IMR-90 (cell line): ENCODE data around the gene GPR158. TPM values are rescaled to one million over a fixed set of nuclear protein-coding genes. Genes with fewer than 3 reads are reported as not detected.

Source experiments
- ATAC-seq: fragments of 200-7000 bp; cut with Tn5 transposase; 2 replicates; pipeline ENCODE4 v1.9.1; 2020; ENCODE audit warnings: low read depth, mild to moderate bottlenecking, moderate library complexity
- BruUV-seq: library from RNA; stranded (reverse); fragments of 400-500 nt; replicated peaks from 2 replicates; lab custom pipeline; 2021; lab: Mats Ljungman, UMichigan
- CTCF ChIA-PET: fragments of 300-600 bp; formaldehyde crosslinking; extraction: SDS; loops from one replicate; lab custom pipeline; 2021; ENCODE audit warnings: antibody characterized with exemption; lab: Yijun Ruan, JAX
- POLR2A ChIA-PET: fragments of 300-600 bp; sonication (Branson Sonifier 250); formaldehyde crosslinking; loops from one replicate; lab custom pipeline; 2022; ENCODE audit warnings: antibody characterized with exemption; ENCODE audit not compliant: unreplicated experiment; lab: Charles Lee
- DNase-seq: peaks from one replicate; pipeline ENCODE4 v3.0.0; 2013
- H2AFZ ChIP-seq: replicated peaks from 2 replicates; pipeline ENCODE3; 2013; ENCODE audit warnings: low read length, mild to moderate bottlenecking; ENCODE audit not compliant: poor library complexity
- H2AK5ac ChIP-seq: 2 replicates; pipeline ENCODE4 v1.6.1; 2013; ENCODE audit warnings: low read depth, low read length, inconsistent platforms
- H2AK9ac ChIP-seq: replicated peaks from 2 replicates; pipeline ENCODE3; 2013; ENCODE audit warnings: mild to moderate bottlenecking, low read depth, low read length, moderate library complexity; ENCODE audit not compliant: poor library complexity
- H2BK120ac ChIP-seq: 2 replicates; pipeline ENCODE4 v1.6.1; 2013; ENCODE audit warnings: low read depth, low read length, inconsistent platforms
- H2BK15ac ChIP-seq: 3 replicates; pipeline ENCODE4 v1.6.1; 2013; ENCODE audit warnings: low read depth, low read length, inconsistent platforms
- H2BK20ac ChIP-seq: 2 replicates; pipeline ENCODE4 v1.6.1; 2013; ENCODE audit warnings: low read depth, mild to moderate bottlenecking, inconsistent platforms, low read length, moderate library complexity
- H2BK5ac ChIP-seq: 2 replicates; pipeline ENCODE4 v1.6.1; 2013; ENCODE audit warnings: mild to moderate bottlenecking, low read depth, low read length, inconsistent platforms; ENCODE audit not compliant: poor library complexity, severe bottlenecking
- H3K14ac ChIP-seq: replicated peaks from 2 replicates; pipeline ENCODE4 v1.6.1; 2013; ENCODE audit warnings: low read depth, low read length, inconsistent platforms
- H3K18ac ChIP-seq: 2 replicates; pipeline ENCODE4 v1.6.1; 2013; ENCODE audit warnings: low read depth, low read length, control low read depth
- H3K23ac ChIP-seq: 2 replicates; pipeline ENCODE4 v1.6.1; 2013; ENCODE audit warnings: low read depth, low read length, inconsistent platforms
- H3K27ac ChIP-seq: 2 replicates; pipeline ENCODE4 v1.5.1; 2013; ENCODE audit warnings: mild to moderate bottlenecking, control low read depth, low read length; ENCODE audit not compliant: insufficient read depth
- H3K27me3 ChIP-seq: 2 replicates; pipeline ENCODE4 v1.6.1; 2013; ENCODE audit warnings: low read length; ENCODE audit not compliant: control insufficient read depth, insufficient read depth
- H3K36me3 ChIP-seq: 2 replicates; pipeline ENCODE4 v1.6.1; 2013; ENCODE audit warnings: low read length, mixed read lengths; ENCODE audit not compliant: control insufficient read depth, insufficient read depth
- H3K4ac ChIP-seq: 2 replicates; pipeline ENCODE4 v1.6.1; 2013; ENCODE audit warnings: low read depth, low read length, inconsistent platforms
- H3K4me1 ChIP-seq: 2 replicates; pipeline ENCODE4 v1.6.1; 2013; ENCODE audit warnings: low read length, mixed read lengths; ENCODE audit not compliant: control insufficient read depth, insufficient read depth
- H3K4me2 ChIP-seq: 2 replicates; pipeline ENCODE4 v1.6.1; 2013; ENCODE audit warnings: low read depth, mild to moderate bottlenecking, control low read depth, low read length, moderate library complexity
- H3K4me3 ChIP-seq: 2 replicates; pipeline ENCODE4 v1.5.1; 2013; ENCODE audit warnings: low read depth, mild to moderate bottlenecking, control low read depth, low read length, moderate library complexity; ENCODE audit not compliant: insufficient read depth
- H3K56ac ChIP-seq: 2 replicates; pipeline ENCODE4 v1.6.1; 2013; ENCODE audit warnings: low read length, inconsistent platforms; ENCODE audit not compliant: insufficient read depth; ENCODE audit errors: extremely low read depth
- H3K79me1 ChIP-seq, 2 experiments: 2 replicates each; pipeline ENCODE4 v1.6.1; 2013; ENCODE audit warnings: low read length in 2 of 2, inconsistent platforms in 1 of 2, low read depth in 1 of 2
- H3K9ac ChIP-seq: 2 replicates; pipeline ENCODE4 v1.6.1; 2013; ENCODE audit warnings: low read depth, low read length, control low read depth
- H3K9me1 ChIP-seq: 2 replicates; pipeline ENCODE4 v1.6.1; 2013; ENCODE audit warnings: low read length, inconsistent platforms; ENCODE audit not compliant: insufficient read depth
- H3K9me3 ChIP-seq: 2 replicates; pipeline ENCODE4 v1.6.1; 2013; ENCODE audit warnings: low read length; ENCODE audit not compliant: control insufficient read depth, insufficient read depth
- H4K20me1 ChIP-seq: 2 replicates; pipeline ENCODE4 v1.6.1; 2013; ENCODE audit warnings: low read length, inconsistent platforms; ENCODE audit not compliant: insufficient read depth
- H4K5ac ChIP-seq: 2 replicates; pipeline ENCODE4 v1.6.1; 2013; ENCODE audit warnings: mild to moderate bottlenecking, low read depth, low read length, control low read depth
- H4K8ac ChIP-seq, 2 experiments: 2 replicates each; pipeline ENCODE4 v1.6.1; 2013; ENCODE audit warnings: low read depth in 2 of 2, low read length in 2 of 2, control low read depth in 1 of 2, inconsistent platforms in 1 of 2
- H4K91ac ChIP-seq: 2 replicates; pipeline ENCODE4 v1.6.1; 2013; ENCODE audit warnings: low read depth, low read length, inconsistent platforms; ENCODE audit not compliant: insufficient read depth
- MXI1 ChIP-seq: IDR thresholded peaks from 2 replicates; pipeline ENCODE4 v1.6.1; 2012; ENCODE audit warnings: low read depth, mild to moderate bottlenecking, low read length, moderate library complexity, borderline replicate concordance
- whole genome bisulfite sequencing, 2 experiments: methylation state at CpG; one replicate each; pipeline versions ENCODE4 v1.1.5 to v1.1.7; 2013; ENCODE audit warnings: missing lambda C conversion rate in 2 of 2; ENCODE audit not compliant: insufficient read length in 1 of 2; ENCODE audit errors: extremely low coverage in 2 of 2; 5-methylcytosine and 5-hydroxymethylcytosine counted together
- dilution Hi-C: fragments of 300-500 bp; cut with HindIII; formaldehyde crosslinking; loops from one replicate; pipeline ENCODE4 v1.14.3; 2018; ENCODE audit warnings: low sequenced_read_pairs; ENCODE audit not compliant: unreplicated experiment
- in situ Hi-C: fragments of 300-500 bp; cut with MboI; formaldehyde crosslinking; loops from 3 replicates; pipeline ENCODE4 v1.14.3; 2019; ENCODE audit warnings: low sequenced_read_pairs, inconsistent platforms, mixed read lengths
- intact Hi-C: fragments of 100-400 bp; cut with micrococcal nuclease; formaldehyde crosslinking; loops from 2 replicates; pipeline ENCODE4 v1.10.0; 2022
- polyA plus RNA-seq, 3 experiments: library from polyadenylated mRNA; depleted of rRNA; stranded (reverse); fragments of >200 nt; gene quantifications; 2 replicates each; pipeline ENCODE4 v1.2.3, GENCODE V29; 2012; ENCODE audit warnings: low replicate concordance in 1 of 3
- total RNA-seq: library from RNA; depleted of rRNA; stranded (reverse); fragments of >200 nt; gene quantifications from 2 replicates; pipeline ENCODE4 v1.2.3, GENCODE V29; 2012

Gene GPR158
- total and polyA plus RNA-seq, 2 of the 4 experiments (the other 2 are of a cell fraction): not detected

DNA sequence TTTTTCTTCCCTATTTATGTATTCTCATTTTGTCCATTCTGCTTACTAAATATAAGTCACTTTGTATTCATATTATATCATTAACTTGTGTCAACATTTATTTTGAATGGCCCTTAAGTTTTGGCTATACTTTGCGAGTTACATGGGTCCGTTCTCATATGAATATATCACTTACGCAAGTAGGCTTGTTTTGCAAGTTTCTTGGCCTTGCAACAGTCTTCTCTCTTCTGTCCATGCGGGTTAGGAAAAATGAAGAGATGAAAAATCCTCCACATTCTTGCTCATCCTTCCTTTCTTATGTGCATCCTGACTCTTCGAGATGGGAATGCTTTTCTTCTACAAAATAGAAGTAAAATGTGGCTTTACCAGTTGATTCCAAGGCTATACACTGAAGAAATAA is 82.8 kb downstream of the GPR158 start:
- no peak overlapping the region for H3K4ac ChIP-seq
- no peak overlapping the region for H4K5ac ChIP-seq
- no peak overlapping the region for H4K91ac ChIP-seq
- H3K36me3 ChIP-seq: no peaks in the 10 kb centered on the region
- H3K4me1 ChIP-seq: no peaks in the 10 kb centered on the region
- H2AK9ac ChIP-seq: no peak overlapping the region
- H3K23ac ChIP-seq: no peak overlapping the region
- no peak overlapping the region for H3K9ac ChIP-seq
- no peak overlapping the region for H2BK15ac ChIP-seq
- CTCF ChIA-PET: no interaction called here
- H3K27ac ChIP-seq: no peak overlapping the region
- no peak overlapping the region for H3K4me2 ChIP-seq
- H2AK5ac ChIP-seq: no peak overlapping the region
- no peak overlapping the region for H4K8ac ChIP-seq
- H4K20me1 ChIP-seq: no peaks in the 10 kb centered on the region
- ATAC-seq: no peak
- H2BK120ac ChIP-seq: no peak overlapping the region
- POLR2A ChIA-PET: no interaction called here
- H3K14ac ChIP-seq: no peak overlapping the region
- no peak overlapping the region for H3K18ac ChIP-seq
- no peak overlapping the region for H2BK20ac ChIP-seq
- no TSS peak for BruUV-seq
- WGBS, 2 experiments: no CpG with 5 or more reads among the region's 5 CpGs
- no peak overlapping the region for H3K56ac ChIP-seq
- in situ Hi-C loops: no loop called here
- no peaks in the 10 kb centered on the region for H3K9me1 ChIP-seq
- no peak overlapping the region for H2AFZ ChIP-seq
- H3K27me3 ChIP-seq: no peaks in the 10 kb centered on the region
- TF ChIP-seq MXI1: no peak
- intact Hi-C loops: no loop called here
- no peaks in the 10 kb centered on the region for H3K79me1 ChIP-seq
- H3K4me3 ChIP-seq: no peak overlapping the region
- H3K9me3 ChIP-seq: no peaks in the 10 kb centered on the region
- dilution Hi-C loops: no loop called here
- no peak overlapping the region for H2BK5ac ChIP-seq
- no peak for DNase-seq
